MCF 10A (cell line): ENCODE data around the gene ADAM12. TPM values are rescaled to one million over a fixed set of nuclear protein-coding genes. Genes with fewer than 3 reads are reported as not detected.

Experiments used
- BruUV-seq: library from RNA; stranded (reverse); fragments of 400-500 nt; replicated peaks from 2 replicates; lab custom pipeline; 2021; lab: Mats Ljungman, UMichigan
- CTCF ChIA-PET: fragments of 300-600 bp; sonication (Branson Sonifier 250); formaldehyde crosslinking; extraction: SDS; loops from one replicate; lab custom pipeline; 2021; ENCODE audit warnings: antibody characterized with exemption, inconsistent platforms; lab: Yijun Ruan, JAX
- POLR2A ChIA-PET: fragments of 300-600, 350-650 bp; sonication (Branson Sonifier 250); formaldehyde crosslinking; extraction: SDS; loops from one replicate; lab custom pipeline; 2020; ENCODE audit warnings: antibody characterized with exemption, inconsistent platforms; lab: Yijun Ruan, JAX
- DNase-seq: peaks from one replicate; pipeline ENCODE4 v3.0.0-alpha.2; 2018; ENCODE audit not compliant: unreplicated experiment
- H3K27ac Mint-ChIP-seq: one replicate; pipeline ENCODE4 v1.8.0; 2022; ENCODE audit warnings: mild to moderate bottlenecking, low read depth, mixed read lengths; ENCODE audit not compliant: unreplicated experiment
- H3K27me3 Mint-ChIP-seq: one replicate; pipeline ENCODE4 v1.8.0; 2022; ENCODE audit warnings: mixed read lengths; ENCODE audit not compliant: insufficient read depth, unreplicated experiment
- H3K36me3 Mint-ChIP-seq: one replicate; pipeline ENCODE4 v1.8.0; 2022; ENCODE audit warnings: mild to moderate bottlenecking, moderate library complexity, mixed read lengths; ENCODE audit not compliant: insufficient read depth, unreplicated experiment
- H3K4me1 Mint-ChIP-seq: one replicate; pipeline ENCODE4 v1.8.0; 2022; ENCODE audit warnings: mixed read lengths; ENCODE audit not compliant: insufficient read depth, unreplicated experiment
- H3K4me3 Mint-ChIP-seq: one replicate; pipeline ENCODE4 v1.8.0; 2022; ENCODE audit warnings: mild to moderate bottlenecking, moderate library complexity, mixed read lengths; ENCODE audit not compliant: unreplicated experiment
- H3K9me3 Mint-ChIP-seq: one replicate; pipeline ENCODE4 v1.8.0; 2022; ENCODE audit warnings: mixed read lengths; ENCODE audit not compliant: unreplicated experiment
- CTCF ChIP-seq: fragments of 200-600 bp; IDR thresholded peaks from one replicate; pipeline ENCODE4 v1.8.0; 2022; ENCODE audit warnings: antibody characterized with exemption, mild to moderate bottlenecking; ENCODE audit not compliant: unreplicated experiment
- intact Hi-C: fragments of 100-400 bp; cut with micrococcal nuclease; formaldehyde crosslinking; loops from 2 replicates; pipeline ENCODE4 v1.14.1; 2022
- total RNA-seq: library from RNA; stranded (reverse); gene quantifications from 2 replicates; pipeline ENCODE4 v1.2.3, GENCODE V29; 2022

The ADAM12 gene
- total RNA-seq, 1 experiment from 2014 or later, result 2.2 TPM

GRCh38 chr10:126046831-126047230 lies 341.4 kb downstream of the ADAM12 start:
- CTCF ChIA-PET, result no interaction called here
- Mint-ChIP-seq H3K4me1 (no peaks in the 10 kb centered on the region), H3K4me3 (no peak overlapping the region), H3K9me3 (no peaks in the 10 kb centered on the region), H3K27ac (no peak overlapping the region), H3K36me3 (no peaks in the 10 kb centered on the region), H3K27me3 (no peaks in the 10 kb centered on the region)
- no TSS peak for BruUV-seq
- intact Hi-C loops, result no loop called here
- DNase-seq, result no peak
- no peak for TF ChIP-seq CTCF
- POLR2A ChIA-PET, result no interaction called here

GRCh38 chr10:126045861-126046260 lies 342.4 kb downstream of the ADAM12 start:
- POLR2A ChIA-PET, result no interaction called here
- Mint-ChIP-seq H3K9me3 (no peaks in the 10 kb centered on the region), H3K4me3 (no peak overlapping the region), H3K27me3 (no peaks in the 10 kb centered on the region), H3K27ac (no peak overlapping the region), H3K36me3 (no peaks in the 10 kb centered on the region), H3K4me1 (no peaks in the 10 kb centered on the region)
- CTCF ChIA-PET, result interaction anchor here (0.7 kb wide), 1 partner anchor 760 kb away, joined by 3 read pairs; no protein-coding TSS in a partner anchor
- intact Hi-C loops, result no loop called here
- DNase-seq, result no peak
- TF ChIP-seq CTCF, result no peak
- no TSS peak for BruUV-seq

GRCh38 chr10:126043389-126043788 lies 344.9 kb downstream of the ADAM12 start:
- no peak for DNase-seq
- H3K4me1 Mint-ChIP-seq, result no peaks in the 10 kb centered on the region
- H3K9me3 Mint-ChIP-seq, result no peaks in the 10 kb centered on the region
- H3K4me3 Mint-ChIP-seq, result no peak overlapping the region
- H3K36me3 Mint-ChIP-seq, result no peaks in the 10 kb centered on the region
- POLR2A ChIA-PET, result no interaction called here
- H3K27ac Mint-ChIP-seq, result no peak overlapping the region
- TF ChIP-seq CTCF, result no peak
- no TSS peak for BruUV-seq
- CTCF ChIA-PET, result interaction anchor here (0.6 kb wide), 1 partner anchor 532 kb away, joined by 3 read pairs; no protein-coding TSS in a partner anchor
- H3K27me3 Mint-ChIP-seq, result no peaks in the 10 kb centered on the region
- intact Hi-C loops, result no loop called here

GRCh38 chr10:126042906-126043305 lies 345.4 kb downstream of the ADAM12 start:
- Mint-ChIP-seq H3K4me3 (no peak overlapping the region), H3K27ac (no peak overlapping the region), H3K4me1 (no peaks in the 10 kb centered on the region), H3K36me3 (no peaks in the 10 kb centered on the region), H3K27me3 (no peaks in the 10 kb centered on the region), H3K9me3 (no peaks in the 10 kb centered on the region)
- TF ChIP-seq CTCF, result no peak
- DNase-seq, result no peak
- no TSS peak for BruUV-seq
- ChIA-PET CTCF (interaction anchor here (0.6 kb wide), 1 partner anchor 533 kb away, joined by 3 read pairs; no protein-coding TSS in a partner anchor), POLR2A (no interaction called here)
- intact Hi-C loops, result no loop called here
